Lower leg skin (tissue), 4 donors: ENCODE data around the gene EVA1A. TPM values are rescaled to one million over a fixed set of nuclear protein-coding genes. Genes with fewer than 3 reads are reported as not detected.

ENCODE experiments used
- DNase-seq, 2 donors: peaks; one replicate each; pipeline ENCODE4 v3.0.0-alpha.2; 2019; ENCODE audit warnings: low spot score in 2 of 2
- H3K4me3 ChIP-seq: fragments of 200-600 bp; sonication (generic); 2 replicates; pipeline ENCODE4 v1.5.1; 2017; ENCODE audit warnings: mild to moderate bottlenecking, low read depth; ENCODE audit not compliant: poor library complexity, severe bottlenecking
- POLR2A ChIP-seq, 2 donors: fragments of 450-650 bp; IDR thresholded peaks; one replicate each; pipeline ENCODE4 v1.6.1; 2016 to 2017; ENCODE audit warnings: antibody characterized with exemption in 2 of 2, mild to moderate bottlenecking in 1 of 2, moderate library complexity in 1 of 2
- WGBS, 2 donors: methylation state at CpG; one replicate each; pipeline ENCODE4 v1.1.5; 2018; 5-methylcytosine and 5-hydroxymethylcytosine counted together
- intact Hi-C: fragments of 100-400 bp; cut with DNase I; formaldehyde crosslinking; loops from one replicate; pipeline ENCODE4 v1.15.0; 2023; ENCODE audit warnings: low total_unique reads
- total RNA-seq, 4 donors: library from RNA; depleted of rRNA; stranded (reverse); fragments of >200 nt; gene quantifications; one replicate each; pipeline ENCODE4 v1.1.0, GENCODE V29; 2016
- TF ChIP-seq, protein P1 (sequence below), 3 donors: fragments of 450-650 bp; IDR thresholded peaks; one replicate each; pipeline ENCODE4 v1.5.1; 2016; ENCODE audit warnings: antibody characterized with exemption in 3 of 3, mild to moderate bottlenecking in 3 of 3, moderate library complexity in 2 of 3

Gene EVA1A
- total RNA-seq, 4 donors from 2014 or later: 6.6 to 12.9 (median 9.1) TPM

DNA sequence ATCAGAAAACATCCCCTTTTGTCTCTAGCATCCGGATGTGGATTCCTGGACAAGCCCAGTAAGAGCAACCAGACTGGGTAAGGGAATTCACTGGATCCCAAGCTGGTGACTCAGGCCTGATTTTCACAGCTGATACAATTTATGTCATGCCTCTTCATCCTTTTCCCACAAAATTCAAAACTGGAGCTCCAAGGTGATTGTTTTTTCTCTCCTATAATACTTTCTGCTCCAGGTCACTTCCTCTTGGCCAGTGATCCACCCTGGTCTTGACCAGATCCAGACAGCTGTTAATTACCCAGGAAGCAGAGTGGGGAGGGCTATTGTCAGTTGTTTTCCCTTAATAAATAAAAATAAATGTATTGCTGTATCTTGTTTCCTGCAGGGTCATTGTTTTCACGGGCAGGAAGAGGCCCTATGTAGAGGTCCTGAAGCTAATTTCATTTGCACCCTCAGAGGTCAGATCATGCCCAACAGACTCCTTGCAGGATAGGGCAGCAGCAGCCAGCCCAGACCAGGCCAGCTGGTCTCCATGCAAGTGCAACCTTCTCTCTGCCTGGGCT, 57.6 kb downstream of the EVA1A start:
- no peak overlapping the region for H3K4me3 ChIP-seq
- intact Hi-C loops: no loop called here
- WGBS, 2 donors: 62 to 63% methylated on average over 2 of the region's 2 CpGs
- TF ChIP-seq POLR2A (IDR thresholded peaks at IDR 0.05): no peak
- TF ChIP-seq, protein P1, sequence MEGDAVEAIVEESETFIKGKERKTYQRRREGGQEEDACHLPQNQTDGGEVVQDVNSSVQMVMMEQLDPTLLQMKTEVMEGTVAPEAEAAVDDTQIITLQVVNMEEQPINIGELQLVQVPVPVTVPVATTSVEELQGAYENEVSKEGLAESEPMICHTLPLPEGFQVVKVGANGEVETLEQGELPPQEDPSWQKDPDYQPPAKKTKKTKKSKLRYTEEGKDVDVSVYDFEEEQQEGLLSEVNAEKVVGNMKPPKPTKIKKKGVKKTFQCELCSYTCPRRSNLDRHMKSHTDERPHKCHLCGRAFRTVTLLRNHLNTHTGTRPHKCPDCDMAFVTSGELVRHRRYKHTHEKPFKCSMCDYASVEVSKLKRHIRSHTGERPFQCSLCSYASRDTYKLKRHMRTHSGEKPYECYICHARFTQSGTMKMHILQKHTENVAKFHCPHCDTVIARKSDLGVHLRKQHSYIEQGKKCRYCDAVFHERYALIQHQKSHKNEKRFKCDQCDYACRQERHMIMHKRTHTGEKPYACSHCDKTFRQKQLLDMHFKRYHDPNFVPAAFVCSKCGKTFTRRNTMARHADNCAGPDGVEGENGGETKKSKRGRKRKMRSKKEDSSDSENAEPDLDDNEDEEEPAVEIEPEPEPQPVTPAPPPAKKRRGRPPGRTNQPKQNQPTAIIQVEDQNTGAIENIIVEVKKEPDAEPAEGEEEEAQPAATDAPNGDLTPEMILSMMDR (IDR thresholded peaks at IDR 0.05): no peak
- no peak for DNase-seq

DNA sequence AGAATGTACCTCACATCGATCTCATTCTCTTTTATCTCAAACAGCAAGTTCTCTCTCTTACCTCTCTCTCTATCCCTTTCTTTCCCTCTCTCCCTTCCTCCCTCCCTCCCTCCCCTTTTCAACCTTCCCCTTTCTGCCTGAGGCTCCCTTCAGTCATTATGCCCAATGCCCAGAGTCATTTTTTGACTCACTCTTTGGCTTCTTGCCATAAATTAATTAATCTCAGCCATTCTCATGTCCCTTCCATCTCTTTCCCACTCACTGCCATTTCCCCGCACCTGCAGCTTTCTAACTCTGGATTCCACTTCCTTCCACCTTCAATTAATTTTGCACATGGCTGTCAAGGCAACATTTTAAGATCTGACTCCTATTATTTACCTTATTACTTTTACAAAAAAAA, 60.1 kb downstream of the EVA1A start:
- TF ChIP-seq, protein P1 (IDR thresholded peaks at IDR 0.05): no peak
- TF ChIP-seq POLR2A (IDR thresholded peaks at IDR 0.05): no peak
- 74 to 79% methylated on average over 2 of the region's 2 CpGs for WGBS, 2 donors
- H3K4me3 ChIP-seq: no peak overlapping the region
- intact Hi-C loops: no loop called here
- no peak for DNase-seq

- TF ChIP-seq, protein P1 (IDR thresholded peaks at IDR 0.05): no peak
- TF ChIP-seq POLR2A (IDR thresholded peaks at IDR 0.05): no peak
- no peak for DNase-seq
- intact Hi-C loops: no loop called here
- H3K4me3 ChIP-seq: no peak overlapping the region
- whole genome bisulfite sequencing, 2 donors: 87 to 96% methylated on average over 4 of the region's 4 CpGs
These were observed 61.2 kb downstream of the EVA1A start for GRCh38 chr2:75499534-75499933.

- TF ChIP-seq POLR2A (IDR thresholded peaks at IDR 0.05): no peak
- TF ChIP-seq, protein P1 (IDR thresholded peaks at IDR 0.05): no peak
- no peak for DNase-seq
- no peak overlapping the region for H3K4me3 ChIP-seq
- intact Hi-C loops: no loop called here
These were observed 61.8 kb downstream of the EVA1A start for GRCh38 chr2:75498907-75499306.

- no peak for DNase-seq
- 70 to 76% methylated on average over 5 of the region's 5 CpGs for WGBS, 2 donors
- H3K4me3 ChIP-seq: no peak overlapping the region
- intact Hi-C loops: no loop called here
- TF ChIP-seq, protein P1 (IDR thresholded peaks at IDR 0.05): no peak
- TF ChIP-seq POLR2A (IDR thresholded peaks at IDR 0.05): no peak
These were observed 63.5 kb downstream of the EVA1A start for GRCh38 chr2:75497256-75497655.

DNA sequence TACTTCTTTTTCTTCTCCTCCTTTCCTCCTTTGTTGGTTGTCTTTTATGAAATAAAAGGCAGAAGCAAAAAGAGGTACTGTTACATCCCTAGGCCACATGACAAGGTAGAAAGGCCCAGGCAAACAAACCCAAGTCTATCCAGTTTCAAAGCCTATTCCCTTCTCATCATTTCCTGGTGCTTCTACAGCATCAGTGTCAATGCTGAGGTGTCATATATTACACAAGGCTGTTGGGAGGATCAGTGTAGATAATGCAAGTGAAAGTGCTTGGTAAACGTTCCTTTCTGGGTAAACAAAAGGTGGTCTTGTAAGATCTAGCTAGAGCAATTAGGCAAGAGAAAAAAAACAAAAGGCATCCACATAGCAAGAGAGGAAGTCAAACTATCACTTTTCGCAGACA, 64.9 kb downstream of the EVA1A start:
- no peak for TF ChIP-seq POLR2A (IDR thresholded peaks at IDR 0.05)
- TF ChIP-seq, protein P1 (IDR thresholded peaks at IDR 0.05): no peak
- intact Hi-C loops: no loop called here
- WGBS, 2 donors: 71 to 75% methylated on average over 2 of the region's 2 CpGs

More for the DNA sequence above, 64.9 kb downstream of the EVA1A start:
- DNase-seq: no peak
- no peak overlapping the region for H3K4me3 ChIP-seq
